Keratinocyte (primary cell): ENCODE data around the gene PTK6.

Experiments
- EZH2 ChIP-seq: IDR thresholded peaks from one replicate; pipeline ENCODE4 v1.6.1; 2012; ENCODE audit warnings: inconsistent platforms, mild to moderate bottlenecking, low read length, moderate library complexity
- TF ChIP-seq, protein P1 (sequence below), 3 experiments: IDR thresholded peaks in 1 of 3; conservative IDR thresholded peaks in 1 of 3; optimal IDR thresholded peaks in 1 of 3; 2 replicates in 2 of 3; 3 replicates in 1 of 3; pipeline versions ENCODE3 to v1.5.1; 2011; ENCODE audit warnings: low read length in 3 of 3, mild to moderate bottlenecking in 3 of 3, moderate library complexity in 2 of 3, control low read depth in 1 of 3, inconsistent platforms in 1 of 3; ENCODE audit not compliant: insufficient read depth in 2 of 3; ENCODE audit errors: extremely low read depth in 1 of 3

DNA sequence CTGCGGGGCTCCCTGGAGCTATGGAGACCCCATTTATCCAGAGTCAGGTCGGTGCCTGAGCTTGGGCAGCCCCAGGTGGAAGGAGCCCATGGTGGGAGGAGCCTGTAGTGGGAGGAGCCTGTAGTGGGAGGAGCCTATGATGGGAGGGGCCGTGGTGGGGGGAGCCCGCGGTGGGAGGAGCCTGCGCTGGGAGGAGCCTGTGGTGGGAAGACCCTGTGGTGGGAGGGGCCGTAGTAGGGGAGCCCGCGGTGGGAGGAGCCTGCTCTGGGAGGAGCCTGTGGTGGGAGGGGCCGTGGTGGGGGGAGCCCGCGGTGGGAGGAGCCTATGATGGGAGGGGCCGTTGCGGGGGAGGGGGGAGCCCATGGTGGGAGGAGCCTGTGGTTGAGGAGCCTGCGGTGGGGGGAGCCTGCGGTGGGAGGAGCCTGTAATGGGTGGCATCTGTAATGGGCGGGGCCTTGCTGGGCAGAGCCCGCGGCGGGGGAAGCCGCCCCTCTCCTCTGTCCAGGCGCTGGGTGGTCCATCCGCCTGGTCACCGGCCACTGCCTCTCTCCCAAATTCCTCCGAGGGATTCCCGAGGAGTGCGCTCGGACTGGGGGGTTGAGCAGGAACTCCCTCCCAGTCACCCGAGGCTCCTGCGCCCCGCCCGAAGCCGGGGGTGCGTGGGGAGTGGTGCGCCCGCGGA is 16.2 kb upstream of the PTK6 start:
- no peak for TF ChIP-seq EZH2
- TF ChIP-seq, protein P1, sequence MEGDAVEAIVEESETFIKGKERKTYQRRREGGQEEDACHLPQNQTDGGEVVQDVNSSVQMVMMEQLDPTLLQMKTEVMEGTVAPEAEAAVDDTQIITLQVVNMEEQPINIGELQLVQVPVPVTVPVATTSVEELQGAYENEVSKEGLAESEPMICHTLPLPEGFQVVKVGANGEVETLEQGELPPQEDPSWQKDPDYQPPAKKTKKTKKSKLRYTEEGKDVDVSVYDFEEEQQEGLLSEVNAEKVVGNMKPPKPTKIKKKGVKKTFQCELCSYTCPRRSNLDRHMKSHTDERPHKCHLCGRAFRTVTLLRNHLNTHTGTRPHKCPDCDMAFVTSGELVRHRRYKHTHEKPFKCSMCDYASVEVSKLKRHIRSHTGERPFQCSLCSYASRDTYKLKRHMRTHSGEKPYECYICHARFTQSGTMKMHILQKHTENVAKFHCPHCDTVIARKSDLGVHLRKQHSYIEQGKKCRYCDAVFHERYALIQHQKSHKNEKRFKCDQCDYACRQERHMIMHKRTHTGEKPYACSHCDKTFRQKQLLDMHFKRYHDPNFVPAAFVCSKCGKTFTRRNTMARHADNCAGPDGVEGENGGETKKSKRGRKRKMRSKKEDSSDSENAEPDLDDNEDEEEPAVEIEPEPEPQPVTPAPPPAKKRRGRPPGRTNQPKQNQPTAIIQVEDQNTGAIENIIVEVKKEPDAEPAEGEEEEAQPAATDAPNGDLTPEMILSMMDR (optimal IDR thresholded peaks at IDR 0.05 in 1 of 3, IDR thresholded peaks at IDR 0.05 in 1 of 3, conservative IDR thresholded peaks at IDR 0.05 in 1 of 3; ENCODE audit: extremely low read depth in 1 of 3, insufficient read depth in 2 of 3, low read length in 3 of 3): no peak
